HUES48 (cell line): ENCODE data around the gene LRTM2.

Source experiments
- H3K27ac ChIP-seq: one replicate; pipeline ENCODE4 v1.7.0; 2013; ENCODE audit warnings: low read depth, low read length, inconsistent platforms
- H3K27me3 ChIP-seq: 2 replicates; pipeline ENCODE4 v1.6.1; 2013; ENCODE audit warnings: mild to moderate bottlenecking, low read length; ENCODE audit not compliant: control insufficient read depth, insufficient read depth
- H3K36me3 ChIP-seq: 2 replicates; pipeline ENCODE4 v1.6.1; 2013; ENCODE audit warnings: low read length; ENCODE audit not compliant: control insufficient read depth, insufficient read depth
- H3K4me1 ChIP-seq: 2 replicates; pipeline ENCODE4 v1.6.1; 2013; ENCODE audit warnings: mild to moderate bottlenecking, low read length; ENCODE audit not compliant: control insufficient read depth, insufficient read depth
- H3K4me3 ChIP-seq: 2 replicates; pipeline ENCODE4 v1.5.1; 2013; ENCODE audit warnings: mild to moderate bottlenecking, low read depth, low read length
- H3K9ac ChIP-seq: 2 replicates; pipeline ENCODE4 v1.6.1; 2013; ENCODE audit warnings: mild to moderate bottlenecking, low read depth, low read length, moderate library complexity
- H3K9me3 ChIP-seq: 2 replicates; pipeline ENCODE4 v1.6.1; 2013; ENCODE audit warnings: low read length; ENCODE audit not compliant: control insufficient read depth, insufficient read depth

LRTM2 gene

GRCh38 chr12:1833596-1834028 lies 13.2 kb downstream of the LRTM2 start:
- Histone ChIP-seq H3K36me3 (no peaks in the 10 kb centered on the region), H3K4me1 (peaks cover 2% of the 10 kb centered on the region; the same call in 1 of the 2 replicates), H3K27me3 (no peaks in the 10 kb centered on the region; the same call in 1 of the 2 replicates), H3K27ac (no peak overlapping the region), H3K9ac (no peak overlapping the region), H3K4me3 (no peak overlapping the region), H3K9me3 (no peaks in the 10 kb centered on the region)

- Histone ChIP-seq H3K9ac (no peak overlapping the region), H3K36me3 (no peaks in the 10 kb centered on the region), H3K27ac (no peak overlapping the region), H3K4me1 (peaks cover 2% of the 10 kb centered on the region; the same call in 1 of the 2 replicates), H3K9me3 (no peaks in the 10 kb centered on the region), H3K27me3 (no peaks in the 10 kb centered on the region; the same call in 1 of the 2 replicates), H3K4me3 (no peak overlapping the region)
These were observed 14.0 kb downstream of the LRTM2 start for GRCh38 chr12:1834186-1834925.

GRCh38 chr12:1835211-1836131 lies 15.1 kb downstream of the LRTM2 start:
- no peaks in the 10 kb centered on the region; the same call in 1 of the 2 replicates for H3K27me3 ChIP-seq

GRCh38 chr12:1836241-1836803 lies 16.0 kb downstream of the LRTM2 start:
- no peak overlapping the region for H3K27ac ChIP-seq
- H3K36me3 ChIP-seq: no peaks in the 10 kb centered on the region
- no peak overlapping the region for H3K9ac ChIP-seq
- H3K4me1 ChIP-seq: peaks cover 8% of the 10 kb centered on the region
- no peaks in the 10 kb centered on the region; the same call in 1 of the 2 replicates for H3K27me3 ChIP-seq
- no peak overlapping the region for H3K4me3 ChIP-seq
- no peaks in the 10 kb centered on the region for H3K9me3 ChIP-seq

More at GRCh38 chr12:1835211-1836131, 15.1 kb downstream of the LRTM2 start:
- peaks cover 8% of the 10 kb centered on the region for H3K4me1 ChIP-seq
- H3K4me3 ChIP-seq: no peak overlapping the region
- no peak overlapping the region for H3K9ac ChIP-seq
- no peak overlapping the region for H3K27ac ChIP-seq
- H3K36me3 ChIP-seq: no peaks in the 10 kb centered on the region
- H3K9me3 ChIP-seq: no peaks in the 10 kb centered on the region

- Histone ChIP-seq H3K9ac (no peak overlapping the region), H3K4me3 (no peak overlapping the region), H3K36me3 (no peaks in the 10 kb centered on the region), H3K27ac (no peak overlapping the region), H3K4me1 (peaks cover 7% of the 10 kb centered on the region), H3K9me3 (no peaks in the 10 kb centered on the region), H3K27me3 (no peaks in the 10 kb centered on the region; the same call in 1 of the 2 replicates)
These were observed 16.6 kb downstream of the LRTM2 start for GRCh38 chr12:1836854-1837421.

GRCh38 chr12:1837541-1838204 lies 17.3 kb downstream of the LRTM2 start:
- Histone ChIP-seq H3K9me3 (no peaks in the 10 kb centered on the region), H3K4me1 (peaks cover 6% of the 10 kb centered on the region; the same call in 1 of the 2 replicates), H3K27me3 (no peaks in the 10 kb centered on the region), H3K4me3 (no peak overlapping the region), H3K27ac (no peak overlapping the region), H3K9ac (no peak overlapping the region), H3K36me3 (no peaks in the 10 kb centered on the region)

- Histone ChIP-seq H3K27ac (no peak overlapping the region), H3K4me3 (no peak overlapping the region), H3K9ac (no peak overlapping the region), H3K36me3 (no peaks in the 10 kb centered on the region), H3K4me1 (peaks cover 6% of the 10 kb centered on the region; the same call in 1 of the 2 replicates), H3K9me3 (no peaks in the 10 kb centered on the region), H3K27me3 (no peaks in the 10 kb centered on the region)
These were observed 18.0 kb downstream of the LRTM2 start for GRCh38 chr12:1838205-1838993.

GRCh38 chr12:1838994-1839365 lies 18.6 kb downstream of the LRTM2 start:
- Histone ChIP-seq H3K4me1 (peaks cover 10% of the 10 kb centered on the region), H3K27me3 (0 out of 2 replicates have a peak, but pooled peaks cover under 1% of the 10 kb centered on the region), H3K9me3 (no peaks in the 10 kb centered on the region), H3K27ac (no peak overlapping the region), H3K36me3 (no peaks in the 10 kb centered on the region), H3K9ac (no peak overlapping the region), H3K4me3 (no peak overlapping the region)

- H3K4me1 ChIP-seq: peaks cover 15% of the 10 kb centered on the region
- no peak overlapping the region for H3K27ac ChIP-seq
These were observed 19.1 kb downstream of the LRTM2 start for GRCh38 chr12:1839464-1839863.

More at GRCh38 chr12:1839464-1839863, 19.1 kb downstream of the LRTM2 start:
- Histone ChIP-seq H3K36me3 (no peaks in the 10 kb centered on the region), H3K27me3 (0 out of 2 replicates have a peak, but pooled peaks cover 5% of the 10 kb centered on the region), H3K4me3 (no peak overlapping the region), H3K9ac (no peak overlapping the region), H3K9me3 (no peaks in the 10 kb centered on the region)
